GM23248 (cell line): ENCODE results near the gene RNF14.

Experiments used
- EZH2 ChIP-seq: fragments of 200-600 bp; sonication (generic); IDR thresholded peaks from 2 replicates; pipeline ENCODE4 v1.6.1; 2018; ENCODE audit warnings: antibody characterized with exemption, mild to moderate bottlenecking; ENCODE audit not compliant: insufficient read depth, poor library complexity, severe bottlenecking
- EZH2phosphoT487 ChIP-seq: fragments of 200-600 bp; sonication (generic); IDR thresholded peaks from 2 replicates; pipeline ENCODE4 v1.6.1; 2018; ENCODE audit warnings: antibody characterized with exemption, moderate library complexity, mild to moderate bottlenecking, low read depth; ENCODE audit not compliant: insufficient read depth

DNA sequence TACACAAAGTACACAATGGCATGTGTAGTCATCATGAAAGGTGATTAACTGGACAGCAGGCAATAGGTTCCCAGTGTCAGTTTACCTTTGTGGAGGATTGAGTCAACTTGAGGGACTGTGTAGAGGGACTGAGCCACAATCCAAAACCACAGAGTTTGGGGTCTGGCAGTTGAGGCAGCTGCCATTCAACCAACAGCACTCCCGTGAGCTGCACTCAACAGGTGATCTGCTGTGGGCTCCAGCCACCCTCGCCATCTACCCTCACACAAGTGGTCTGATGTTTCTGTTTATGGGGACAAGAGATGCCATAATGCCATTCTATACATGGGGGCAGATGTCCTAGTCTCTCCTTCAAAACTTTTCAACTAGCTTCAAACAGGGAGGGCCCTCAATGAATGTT lies 48.1 kb upstream of the RNF14 start:
- TF ChIP-seq EZH2, result no peak
- no peak for TF ChIP-seq EZH2phosphoT487
